ENCODE results near the gene NPTN.
A peak's percentile ranks its signal among the peaks of the same experiment; 100 is the strongest.
"Not testable (repeated sequence)": the region's sequence is repeated elsewhere in the genome, so short reads cannot be mapped to it uniquely, and the experiment has no call there.

Gene NPTN

GRCh38 chr15:73647259-73648013, 14.2 kb upstream of the NPTN start:
- TF ChIP-seq ZNF70 (CRISPR knock-in tag; IDR thresholded peaks at IDR 0.05), result no peak
- no peak for ATAC-seq

GRCh38 chr15:73639464-73639863, 6.3 kb upstream of the NPTN start:
- not testable (repeated sequence) for ATAC-seq

- no peak for ATAC-seq
- TF ChIP-seq ZNF70 (CRISPR knock-in tag; IDR thresholded peaks at IDR 0.05) (no peak), ARNTL (CRISPR knock-in tag; IDR thresholded peaks at IDR 0.05; ENCODE audit: borderline replicate concordance, low read depth) (no peak), ZNF565 (CRISPR knock-in tag; conservative IDR thresholded peaks at IDR 0.05; ENCODE audit: low read depth) (no peak), POU6F1 (CRISPR knock-in tag; IDR thresholded peaks at IDR 0.05; ENCODE audit: borderline replicate concordance, low read depth) (no peak)
Measured at GRCh38 chr15:73637527-73637926, 4.3 kb upstream of the NPTN start.

- TF ChIP-seq ISL1 (CRISPR knock-in tag; IDR thresholded peaks at IDR 0.05) (no peak), CREB5 (CRISPR knock-in tag; IDR thresholded peaks at IDR 0.05; ENCODE audit: low read depth) (no peak), CSDC2 (CRISPR knock-in tag; IDR thresholded peaks at IDR 0.05) (no peak), TSHZ2 (CRISPR knock-in tag; IDR thresholded peaks at IDR 0.05) (no peak), PPARA (CRISPR knock-in tag; IDR thresholded peaks at IDR 0.05; ENCODE audit: borderline replicate concordance) (no peak), ZFP3 (CRISPR knock-in tag; IDR thresholded peaks at IDR 0.05) (peak; percentile 92)
- peak; percentile 5; the same call in 2 of the 3 replicates for ATAC-seq
Measured at GRCh38 chr15:73633991-73634495, 854 bp upstream of the NPTN start.

- ATAC-seq, result peak; percentile 1; the same call in 2 of the 3 replicates
- TF ChIP-seq ARNTL (CRISPR knock-in tag; IDR thresholded peaks at IDR 0.05; ENCODE audit: borderline replicate concordance, low read depth) (no peak), ZFP30 (CRISPR knock-in tag; IDR thresholded peaks at IDR 0.05) (no peak), GLIS3 (CRISPR knock-in tag; IDR thresholded peaks at IDR 0.05) (no peak), ZFP3 (CRISPR knock-in tag; IDR thresholded peaks at IDR 0.05) (no peak), TOX (CRISPR knock-in tag; IDR thresholded peaks at IDR 0.05; ENCODE audit: borderline replicate concordance) (no peak), ZNF70 (CRISPR knock-in tag; IDR thresholded peaks at IDR 0.05) (no peak), TCF4 (CRISPR knock-in tag; IDR thresholded peaks at IDR 0.05; ENCODE audit: borderline replicate concordance) (no peak), BACH2 (CRISPR knock-in tag; IDR thresholded peaks at IDR 0.05; ENCODE audit: borderline replicate concordance) (no peak), TSHZ2 (CRISPR knock-in tag; IDR thresholded peaks at IDR 0.05) (no peak), ZNF565 (CRISPR knock-in tag; conservative IDR thresholded peaks at IDR 0.05; ENCODE audit: low read depth) (no peak), PATZ1 (CRISPR knock-in tag; IDR thresholded peaks at IDR 0.05; ENCODE audit: borderline replicate concordance) (no peak), CSRNP3 (CRISPR knock-in tag; IDR thresholded peaks at IDR 0.05) (no peak), CSDC2 (CRISPR knock-in tag; IDR thresholded peaks at IDR 0.05) (no peak), CREB5 (CRISPR knock-in tag; IDR thresholded peaks at IDR 0.05; ENCODE audit: low read depth) (no peak), SNAI2 (CRISPR knock-in tag; IDR thresholded peaks at IDR 0.05) (no peak), PPARA (CRISPR knock-in tag; IDR thresholded peaks at IDR 0.05; ENCODE audit: borderline replicate concordance) (no peak), ISL1 (CRISPR knock-in tag; IDR thresholded peaks at IDR 0.05) (no peak)
Measured at GRCh38 chr15:73632670-73633058, 525 bp downstream of the NPTN start.
